Peyer's patch (tissue), 4 donors: ENCODE measurements around the gene FDXACB1.

Experiments used
- POLR2A ChIP-seq, 2 donors: fragments of 450-650 bp; IDR thresholded peaks; one replicate each; pipeline ENCODE4 v1.5.1; 2017; ENCODE audit warnings: antibody characterized with exemption in 2 of 2, mild to moderate bottlenecking in 2 of 2, moderate library complexity in 2 of 2
- TF ChIP-seq, protein P1 (sequence below), 6 experiments: fragments of 450-650 bp in 4 of 6; fragments of 200-600 bp in 2 of 6; sonication (generic) in 1 of 6; IDR thresholded peaks; one replicate each; pipeline ENCODE4 v1.5.1; 2017 to 2019; ENCODE audit warnings: antibody characterized with exemption in 6 of 6, mild to moderate bottlenecking in 3 of 6, moderate library complexity in 1 of 6

DNA sequence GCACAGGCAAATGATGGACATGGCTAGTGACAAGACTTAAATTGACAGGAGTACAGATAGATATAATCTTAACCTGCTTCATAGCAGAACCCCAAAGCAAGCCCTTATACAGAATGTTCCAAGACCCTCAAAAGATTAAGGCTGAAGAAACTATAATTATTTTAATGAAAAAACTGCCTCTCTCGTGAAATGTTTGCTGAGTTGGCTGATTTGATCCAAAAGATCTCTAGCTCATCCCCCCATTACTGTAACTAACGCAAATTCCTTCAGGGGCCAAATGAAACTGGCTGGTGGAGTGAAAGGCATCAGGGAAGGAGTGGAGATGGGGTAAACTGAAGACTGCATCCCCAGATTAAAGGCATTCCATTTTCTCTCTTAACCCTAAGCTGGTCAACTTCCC is 26.9 kb downstream of the FDXACB1 start:
- TF ChIP-seq POLR2A (IDR thresholded peaks at IDR 0.05): no peak
- TF ChIP-seq, protein P1, sequence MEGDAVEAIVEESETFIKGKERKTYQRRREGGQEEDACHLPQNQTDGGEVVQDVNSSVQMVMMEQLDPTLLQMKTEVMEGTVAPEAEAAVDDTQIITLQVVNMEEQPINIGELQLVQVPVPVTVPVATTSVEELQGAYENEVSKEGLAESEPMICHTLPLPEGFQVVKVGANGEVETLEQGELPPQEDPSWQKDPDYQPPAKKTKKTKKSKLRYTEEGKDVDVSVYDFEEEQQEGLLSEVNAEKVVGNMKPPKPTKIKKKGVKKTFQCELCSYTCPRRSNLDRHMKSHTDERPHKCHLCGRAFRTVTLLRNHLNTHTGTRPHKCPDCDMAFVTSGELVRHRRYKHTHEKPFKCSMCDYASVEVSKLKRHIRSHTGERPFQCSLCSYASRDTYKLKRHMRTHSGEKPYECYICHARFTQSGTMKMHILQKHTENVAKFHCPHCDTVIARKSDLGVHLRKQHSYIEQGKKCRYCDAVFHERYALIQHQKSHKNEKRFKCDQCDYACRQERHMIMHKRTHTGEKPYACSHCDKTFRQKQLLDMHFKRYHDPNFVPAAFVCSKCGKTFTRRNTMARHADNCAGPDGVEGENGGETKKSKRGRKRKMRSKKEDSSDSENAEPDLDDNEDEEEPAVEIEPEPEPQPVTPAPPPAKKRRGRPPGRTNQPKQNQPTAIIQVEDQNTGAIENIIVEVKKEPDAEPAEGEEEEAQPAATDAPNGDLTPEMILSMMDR (IDR thresholded peaks at IDR 0.05): no peak
